Measurements from ENCODE around the gene TAF11L9. TPM values are rescaled to one million over a fixed set of nuclear protein-coding genes. Genes with fewer than 3 reads are reported as not detected.
A peak's percentile ranks its signal among the peaks of the same experiment; 100 is the strongest.
"Not testable (repeated sequence)": the region's sequence is repeated elsewhere in the genome, so short reads cannot be mapped to it uniquely, and the experiment has no call there.

The TAF11L9 gene
- not detected for polyA plus RNA-seq (2012; ENCODE audit: insufficient read depth, insufficient read length)

DNA sequence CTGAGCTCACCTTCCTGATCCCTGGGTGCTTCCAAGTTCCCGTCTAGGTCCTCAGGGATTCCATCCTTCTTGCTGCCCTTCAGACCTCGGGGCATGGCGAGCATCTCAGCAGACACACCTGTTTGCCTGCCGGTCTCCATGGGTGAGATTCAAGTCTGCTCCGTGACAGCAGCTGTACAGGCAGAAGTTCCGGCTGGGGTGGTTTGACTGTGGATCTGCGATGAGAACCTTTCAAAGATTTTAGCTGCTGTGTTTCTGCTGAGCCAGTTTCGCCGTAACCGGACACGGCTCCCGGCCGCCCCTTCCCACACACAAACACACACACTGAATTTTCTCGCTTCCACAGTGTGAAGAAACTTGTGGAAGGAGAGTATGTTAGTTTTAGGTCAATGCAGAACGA, at the start of gene TAF11L9:
Gene TAF11L9, minus strand, starts transcription at position 140 of the 400 bp plus-strand sequence.
- DNase-seq (ENCODE audit: low read depth, low spot score); H3K4me3 ChIP-seq (ENCODE audit: low read length): not testable (repeated sequence)

DNA sequence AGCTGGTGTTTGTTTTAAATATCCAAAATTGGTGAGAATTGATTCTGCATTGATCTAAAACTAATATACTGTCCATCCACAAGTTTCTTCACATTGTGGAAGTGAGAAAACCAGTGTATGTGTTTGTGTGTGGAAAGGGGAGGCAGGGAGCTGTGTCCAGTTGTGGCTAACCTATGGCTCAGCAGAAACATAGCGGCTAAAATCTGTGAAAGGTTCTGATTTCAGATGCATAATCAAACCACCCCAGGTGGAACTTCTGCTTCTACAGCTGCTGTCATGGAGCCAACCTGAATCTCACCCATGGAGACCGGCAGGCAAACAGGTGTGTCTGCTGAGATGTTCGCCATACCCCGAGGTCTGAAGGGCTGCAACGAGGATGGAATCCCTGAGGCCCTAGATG, 40.0 kb upstream of the TAF11L9 start, which contains the start of gene TAF11L14:
Gene TAF11L14, plus strand, starts transcription at position 301 of the 400 bp plus-strand sequence.
- no peak for DNase-seq (ENCODE audit: low read depth, low spot score)
- no peak within 1 kb of the TSS for H3K4me3 ChIP-seq (ENCODE audit: low read length)

GRCh38 chr5:17631788-17632187, 37.6 kb upstream of the TAF11L9 start, which contains the start of gene TAF11L13:
TAF11L13 (plus strand) TSS chr5:17632088.
- not testable (repeated sequence) for DNase-seq (ENCODE audit: low read depth, low spot score); H3K4me3 ChIP-seq (ENCODE audit: low read length)

- no peak for DNase-seq (ENCODE audit: low read depth, low spot score)
- H3K4me3 ChIP-seq (ENCODE audit: low read length), result no peak overlapping the region
These were observed 31.5 kb upstream of the TAF11L9 start for GRCh38 chr5:17625686-17626085.

- DNase-seq (ENCODE audit: low read depth, low spot score), result peak; percentile 15
- no peak overlapping the region for H3K4me3 ChIP-seq (ENCODE audit: low read length)
These were observed 26.4 kb upstream of the TAF11L9 start for GRCh38 chr5:17620627-17621026.

DNA sequence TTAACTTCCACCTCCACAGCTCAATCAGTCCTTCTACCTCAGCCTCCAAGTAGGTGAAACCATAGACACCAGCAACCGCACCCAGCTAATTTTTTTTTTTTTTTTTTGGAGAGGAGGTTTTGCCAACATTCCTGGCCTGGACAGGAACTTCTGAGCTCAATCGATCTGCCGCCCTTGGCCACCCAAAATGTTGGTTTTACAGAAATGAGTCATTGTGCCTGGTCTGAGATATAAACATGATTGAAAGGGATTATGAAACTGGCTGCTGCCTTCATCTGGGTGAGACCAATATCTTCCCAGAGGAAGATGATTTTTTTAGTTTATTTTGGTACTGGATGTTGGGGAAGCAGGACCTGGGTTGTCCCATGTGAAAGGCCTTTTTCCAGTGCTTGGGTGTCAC, 25.2 kb upstream of the TAF11L9 start:
- no peak overlapping the region for H3K4me3 ChIP-seq (ENCODE audit: low read length)
- DNase-seq (ENCODE audit: low read depth, low spot score), result no peak

DNA sequence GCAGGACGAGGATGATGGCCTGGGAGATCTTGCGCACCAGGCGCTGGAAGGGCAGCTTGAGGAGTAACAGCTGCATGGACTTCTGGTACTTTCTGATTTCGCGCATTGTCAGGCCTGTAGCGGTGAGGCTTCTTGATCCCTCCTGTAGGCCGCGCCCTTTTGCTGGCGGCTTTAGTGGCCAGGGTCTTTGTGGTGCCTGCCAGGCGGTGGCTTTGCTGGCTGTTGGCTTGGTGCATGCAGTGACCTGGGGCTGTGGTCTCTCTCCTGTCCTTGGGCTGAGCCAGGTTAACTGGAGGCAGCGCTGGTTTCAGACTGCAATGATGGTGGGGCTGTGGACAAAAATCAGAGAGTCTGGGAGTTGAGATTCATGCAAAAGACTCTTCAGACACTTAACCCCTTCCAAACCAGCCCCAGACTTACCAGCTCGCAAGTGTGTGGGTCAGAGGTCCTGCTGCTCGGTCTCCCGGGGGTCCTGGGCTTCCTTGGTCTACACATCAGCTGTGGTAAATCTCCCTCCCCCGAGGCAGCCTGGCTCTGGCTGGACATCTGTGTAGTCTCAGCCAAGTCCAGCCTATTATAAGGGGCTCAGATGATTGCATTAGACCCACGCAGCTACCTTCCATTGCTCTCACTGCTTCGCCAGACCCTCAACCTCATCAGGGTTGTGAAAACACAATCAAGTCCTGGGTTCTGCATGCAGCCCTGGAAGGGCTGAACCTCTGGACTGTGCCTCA, 20.8 kb upstream of the TAF11L9 start:
- no peak for DNase-seq (ENCODE audit: low read depth, low spot score)
- no peak overlapping the region for H3K4me3 ChIP-seq (ENCODE audit: low read length)

DNA sequence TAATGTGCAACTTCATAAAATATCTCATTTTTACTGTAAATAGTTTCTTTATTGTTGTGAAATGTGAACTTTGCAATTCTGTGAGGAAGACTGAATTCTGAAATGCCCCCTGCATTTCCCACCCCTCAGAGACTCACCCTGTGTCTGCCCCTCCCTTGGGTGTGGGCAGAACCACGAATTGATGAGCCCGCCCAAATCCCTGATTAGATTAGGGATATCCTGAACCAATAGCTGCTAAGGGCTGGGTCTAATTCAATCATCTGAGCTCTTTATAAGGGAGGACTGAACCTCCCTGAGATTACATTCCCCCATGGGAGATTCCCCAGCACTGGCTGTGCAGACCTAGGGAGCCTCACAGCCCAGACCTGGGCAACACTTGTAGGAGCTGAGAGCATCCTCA, 15.9 kb upstream of the TAF11L9 start, which contains the start of gene TAF11L12:
Gene TAF11L12, plus strand, starts transcription at position 301 of the 400 bp plus-strand sequence.
- H3K4me3 ChIP-seq (ENCODE audit: low read length); DNase-seq (ENCODE audit: low read depth, low spot score): not testable (repeated sequence)

DNA sequence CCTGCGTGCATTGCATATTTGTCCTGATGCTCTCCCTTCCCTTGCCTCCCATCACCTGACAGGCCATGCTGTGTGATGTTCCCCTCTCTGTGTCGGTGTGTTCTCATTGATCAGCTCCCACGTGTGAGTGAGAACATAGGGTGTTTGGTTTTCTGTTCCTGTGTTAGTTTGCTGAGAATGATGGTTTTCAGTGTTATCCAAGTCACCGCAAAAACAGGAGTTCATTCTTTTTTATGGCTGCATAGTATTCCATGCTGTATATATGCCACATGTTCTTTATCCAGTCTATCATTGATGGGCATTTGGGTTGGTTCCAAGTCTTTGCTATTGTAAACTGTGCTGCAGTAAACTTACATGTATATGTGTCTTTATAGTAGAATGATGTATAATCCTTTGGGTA, 13.3 kb upstream of the TAF11L9 start:
- H3K4me3 ChIP-seq (ENCODE audit: low read length); DNase-seq (ENCODE audit: low read depth, low spot score): not testable (repeated sequence)

DNA sequence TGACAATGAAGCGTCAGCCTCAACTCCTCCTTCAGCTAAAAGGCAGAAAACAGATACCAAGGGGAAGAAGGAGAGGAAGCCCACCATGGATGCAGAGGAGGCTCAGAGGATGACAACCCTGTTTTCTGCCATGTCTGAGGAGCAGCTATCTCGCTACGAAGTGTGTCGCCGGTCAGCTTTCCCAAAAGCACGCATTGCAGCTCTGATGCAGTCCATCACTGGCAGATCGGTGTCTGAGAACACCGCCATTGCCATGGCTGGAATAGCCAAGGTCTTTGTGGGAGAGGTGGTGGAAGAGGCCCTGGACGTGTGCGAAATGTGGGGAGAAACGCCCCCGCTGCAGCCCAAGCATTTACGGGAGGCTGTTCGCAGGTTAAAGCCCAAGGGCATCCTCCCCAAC, 10.8 kb upstream of the TAF11L9 start:
- no peak overlapping the region for H3K4me3 ChIP-seq (ENCODE audit: low read length)
- DNase-seq (ENCODE audit: low read depth, low spot score), result no peak

GRCh38 chr5:17603880-17604279, 9.7 kb upstream of the TAF11L9 start, which contains the start of gene TAF11L11:
TAF11L11 (plus strand) TSS chr5:17604183.
- not testable (repeated sequence) for DNase-seq (ENCODE audit: low read depth, low spot score); H3K4me3 ChIP-seq (ENCODE audit: low read length)

GRCh38 chr5:17597728-17598127, 3.5 kb upstream of the TAF11L9 start, which contains the start of gene TAF11L10:
TAF11L10 (minus strand) TSS chr5:17597828.
- H3K4me3 ChIP-seq (ENCODE audit: low read length); DNase-seq (ENCODE audit: low read depth, low spot score): not testable (repeated sequence)

DNA sequence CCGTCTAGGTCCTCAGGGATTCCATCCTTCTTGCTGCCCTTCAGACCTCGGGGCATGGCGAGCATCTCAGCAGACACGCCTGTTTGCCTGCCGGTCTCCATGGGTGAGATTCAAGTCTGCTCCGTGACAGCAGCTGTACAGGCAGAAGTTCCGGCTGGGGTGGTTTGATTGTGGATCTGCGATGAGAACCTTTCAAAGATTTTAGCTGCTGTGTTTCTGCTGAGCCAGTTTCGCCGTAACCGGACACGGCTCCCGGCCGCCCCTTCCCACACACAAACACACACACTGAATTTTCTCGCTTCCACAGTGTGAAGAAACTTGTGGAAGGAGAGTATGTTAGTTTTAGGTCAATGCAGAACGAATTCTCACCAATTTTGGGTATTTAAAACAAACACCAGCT, 3.3 kb downstream of the TAF11L9 start, which contains the start of gene TAF11L8:
Gene TAF11L8, minus strand, starts transcription at position 101 of the 400 bp plus-strand sequence.
- not testable (repeated sequence) for H3K4me3 ChIP-seq (ENCODE audit: low read length); DNase-seq (ENCODE audit: low read depth, low spot score)

GRCh38 chr5:17585658-17586057, 8.5 kb downstream of the TAF11L9 start, which contains the start of gene TAF11L7:
TAF11L7 (minus strand) TSS chr5:17585758.
- DNase-seq (ENCODE audit: low read depth, low spot score); H3K4me3 ChIP-seq (ENCODE audit: low read length): not testable (repeated sequence)

Data from Jurkat, Clone E6-1 (cell line).